Thyroid gland (tissue), 4 donors: Measurements from ENCODE around the gene TGFBR3.

Experiments used
- CTCF ChIP-seq, 6 experiments: fragments of 200-600 bp in 3 of 6; fragments of 450-650 bp in 3 of 6; sonication (generic) in 3 of 6; IDR thresholded peaks; one replicate each; pipeline ENCODE4 v1.5.1; 2016 to 2019; ENCODE audit warnings: antibody characterized with exemption in 6 of 6, mild to moderate bottlenecking in 2 of 6, inconsistent platforms in 1 of 6, moderate library complexity in 1 of 6
- POLR2A ChIP-seq, 2 donors: fragments of 450-650 bp; IDR thresholded peaks; one replicate each; pipeline ENCODE4 v1.6.1; 2017; ENCODE audit warnings: antibody characterized with exemption in 2 of 2, mild to moderate bottlenecking in 2 of 2, moderate library complexity in 1 of 2

GRCh38 chr1:91879733-91880132 lies 6.2 kb downstream of the TGFBR3 start:
- TF ChIP-seq POLR2A (IDR thresholded peaks at IDR 0.05) (no peak), CTCF (IDR thresholded peaks at IDR 0.05) (no peak)
